GM19099 (cell line): ENCODE data around the gene AP1G2.
A peak's percentile ranks its signal among the peaks of the same experiment; 100 is the strongest.

Experiments used
- POLR2A ChIP-seq: IDR thresholded peaks from 3 replicates; pipeline ENCODE4 v1.6.1; 2011; ENCODE audit warnings: low read depth; ENCODE audit not compliant: insufficient read length; ENCODE audit errors: extremely low read depth

Gene AP1G2

GRCh38 chr14:23555882-23556699 lies 11.5 kb downstream of the AP1G2 start, which contains the start of gene THTPA:
Gene THTPA (plus strand): TSS chr14:23556271. CDS start chr14:23556758, 487 bp downstream.
- TF ChIP-seq POLR2A, result peak; percentile 92

GRCh38 chr14:23555533-23555881 lies 12.1 kb downstream of the AP1G2 start:
- TF ChIP-seq POLR2A, result no peak

- peak; percentile 59 for TF ChIP-seq POLR2A
Observed at GRCh38 chr14:23551266-23552028, 16.1 kb downstream of the AP1G2 start, which contains the start of gene ZFHX2. Gene ZFHX2 (minus strand): TSS chr14:23551765. CDS start chr14:23535325, 16,440 bp downstream.

- no peak for TF ChIP-seq POLR2A
Observed at GRCh38 chr14:23550812-23551265, 16.8 kb downstream of the AP1G2 start.

- TF ChIP-seq POLR2A, result no peak
Observed at GRCh38 chr14:23550131-23550811, 17.3 kb downstream of the AP1G2 start.

GRCh38 chr14:23548351-23549318 lies 19.0 kb downstream of the AP1G2 start:
- TF ChIP-seq POLR2A, result no peak

GRCh38 chr14:23547924-23548323 lies 19.7 kb downstream of the AP1G2 start:
- no peak for TF ChIP-seq POLR2A

- TF ChIP-seq POLR2A, result no peak
Observed at GRCh38 chr14:23546450-23547035, 21.0 kb downstream of the AP1G2 start.

GRCh38 chr14:23545740-23546365 lies 21.7 kb downstream of the AP1G2 start:
- no peak for TF ChIP-seq POLR2A

- no peak for TF ChIP-seq POLR2A
Observed at GRCh38 chr14:23544511-23545447, 22.8 kb downstream of the AP1G2 start.

- no peak for TF ChIP-seq POLR2A
Observed at GRCh38 chr14:23543403-23543802, 24.2 kb downstream of the AP1G2 start.

- no peak for TF ChIP-seq POLR2A
Observed at GRCh38 chr14:23542261-23542660, 25.3 kb downstream of the AP1G2 start.
